OCI-LY1 (cell line): ENCODE data around the gene PABPC1L.

Source experiments
- H2AFZ ChIP-seq: fragments of 200-600 bp; sonication (generic), shearing (Covaris generic); 2 replicates; pipeline ENCODE4 v1.6.0; 2014; ENCODE audit warnings: antibody characterized with exemption, mild to moderate bottlenecking, low read length
- H3F3A ChIP-seq: fragments of 200-600 bp; sonication (generic), shearing (Covaris generic); 2 replicates; pipeline ENCODE4 v1.6.0; 2014; ENCODE audit warnings: mild to moderate bottlenecking, antibody characterized with exemption, low read length, moderate library complexity; ENCODE audit not compliant: insufficient read depth
- H3K27ac ChIP-seq: fragments of 200-600 bp; sonication (generic); 2 replicates; pipeline ENCODE4 v1.5.1; 2014; ENCODE audit warnings: low read length, mixed run types, mild to moderate bottlenecking, low read depth; ENCODE audit not compliant: poor library complexity, severe bottlenecking
- H3K27me3 ChIP-seq: fragments of 200-600 bp; sonication (generic); 2 replicates; pipeline ENCODE4 v1.6.0; 2014; ENCODE audit warnings: antibody characterized with exemption, mild to moderate bottlenecking, low read length, moderate library complexity; ENCODE audit not compliant: insufficient read depth
- H3K36me3 ChIP-seq: fragments of 200-600 bp; sonication (generic); 2 replicates; pipeline ENCODE4 v1.6.1; 2014; ENCODE audit warnings: mild to moderate bottlenecking, antibody characterized with exemption, low read length, moderate library complexity, mixed read lengths; ENCODE audit not compliant: insufficient read depth
- H3K4me1 ChIP-seq: fragments of 200-600 bp; sonication (generic); 2 replicates; pipeline ENCODE4 v1.5.1; 2014; ENCODE audit warnings: mild to moderate bottlenecking, low read length, moderate library complexity; ENCODE audit not compliant: insufficient read depth, severe bottlenecking
- H3K4me2 ChIP-seq: fragments of 200-600 bp; sonication (generic), shearing (Covaris generic); 2 replicates; pipeline ENCODE4 v1.6.1; 2014; ENCODE audit warnings: low read length
- H3K4me3 ChIP-seq: fragments of 200-600 bp; sonication (generic); 2 replicates; pipeline ENCODE4 v1.5.1; 2014; ENCODE audit warnings: low read length, low read depth, mild to moderate bottlenecking, mixed read lengths; ENCODE audit not compliant: poor library complexity, severe bottlenecking
- H3K79me2 ChIP-seq: fragments of 200-600 bp; shearing (Covaris generic); 2 replicates; pipeline ENCODE4 v1.6.1; 2016; ENCODE audit warnings: mixed run types, low read length, mixed read lengths; ENCODE audit not compliant: insufficient read depth
- H3K9ac ChIP-seq: fragments of 200-600 bp; sonication (generic), shearing (Covaris generic); 2 replicates; pipeline ENCODE4 v1.6.1; 2014; ENCODE audit warnings: mild to moderate bottlenecking, low read length, mixed read lengths
- H3K9me2 ChIP-seq: fragments of 200-600 bp; sonication (generic), shearing (Covaris generic); 2 replicates; pipeline ENCODE4 v1.6.1; 2014; ENCODE audit warnings: low read depth, mild to moderate bottlenecking, low read length, mixed read lengths
- H3K9me3 ChIP-seq: fragments of 200-600 bp; shearing (Covaris generic); 2 replicates; pipeline ENCODE4 v1.6.1; 2014; ENCODE audit warnings: low read length, mixed read lengths
- H4K20me1 ChIP-seq: fragments of 200-600 bp; sonication (generic), shearing (Covaris generic); 2 replicates; pipeline ENCODE4 v1.6.0; 2016; ENCODE audit warnings: mild to moderate bottlenecking, low read length; ENCODE audit not compliant: insufficient read depth
- CTCF ChIP-seq: fragments of 200-600 bp; sonication (generic), shearing (Covaris generic); IDR thresholded peaks from 2 replicates; pipeline ENCODE4 v1.5.1; 2017; ENCODE audit warnings: mild to moderate bottlenecking, antibody characterized with exemption, low read length, moderate library complexity, mixed read lengths
- EZH2 ChIP-seq: fragments of 200-600 bp; sonication (generic), shearing (Covaris generic); IDR thresholded peaks from 2 replicates; pipeline ENCODE4 v1.8.0; 2017; ENCODE audit warnings: borderline replicate concordance, mixed run types, mild to moderate bottlenecking, antibody characterized with exemption, low read length, moderate library complexity, mixed read lengths

PABPC1L gene

DNA sequence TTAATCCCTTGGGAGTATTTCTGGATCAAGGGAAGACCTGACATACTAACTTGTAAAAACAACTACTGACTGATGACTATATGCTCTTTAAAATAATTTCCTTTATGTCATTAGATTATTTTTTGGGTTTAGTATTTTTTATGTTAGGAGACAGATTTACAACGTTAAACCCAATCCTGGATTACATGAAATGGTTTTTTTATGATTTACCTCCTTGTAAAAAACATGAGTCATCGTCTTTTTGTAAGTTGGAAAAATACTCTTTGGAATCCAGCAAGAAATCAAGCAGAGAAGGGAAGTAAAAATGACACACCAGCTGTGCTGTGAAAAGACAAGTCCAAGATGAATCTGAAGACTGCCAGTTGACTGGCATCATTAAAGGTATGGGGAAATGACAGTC lies 63.2 kb downstream of the PABPC1L start:
- Histone ChIP-seq H3K9ac (no peak overlapping the region), H3K9me2 (no peaks in the 10 kb centered on the region), H3K4me3 (no peak overlapping the region), H3K36me3 (peaks cover 56% of the 10 kb centered on the region), H2AFZ (no peak overlapping the region), H3F3A (peaks cover 11% of the 10 kb centered on the region), H3K9me3 (no peaks in the 10 kb centered on the region), H3K27me3 (no peaks in the 10 kb centered on the region), H4K20me1 (no peaks in the 10 kb centered on the region), H3K4me2 (no peak overlapping the region), H3K27ac (no peak overlapping the region), H3K79me2 (peaks cover 44% of the 10 kb centered on the region), H3K4me1 (peaks cover 55% of the 10 kb centered on the region)
- TF ChIP-seq EZH2 = no peak
- no peak for TF ChIP-seq CTCF

DNA sequence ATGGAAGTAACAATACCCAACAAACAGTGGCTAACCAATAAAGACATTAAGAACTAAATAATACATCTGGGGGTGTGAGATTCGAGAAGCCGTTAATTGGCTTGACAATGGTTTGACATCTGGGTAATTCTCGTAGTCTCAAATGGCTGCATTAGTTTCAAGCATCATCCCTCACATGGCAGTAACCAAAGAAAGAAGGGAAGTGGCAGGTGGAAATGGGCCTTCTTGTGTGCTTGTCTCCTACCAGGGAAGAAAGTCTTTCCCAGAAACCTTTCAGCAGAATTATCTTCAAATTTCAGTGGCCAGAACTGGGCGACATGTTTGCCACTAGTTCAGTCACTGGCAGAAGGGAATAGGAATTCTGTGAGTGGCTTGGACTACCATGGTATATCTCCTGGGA lies 66.8 kb downstream of the PABPC1L start:
- H3K4me1 ChIP-seq = peaks cover 41% of the 10 kb centered on the region
- no peaks in the 10 kb centered on the region for H4K20me1 ChIP-seq
- H3K27ac ChIP-seq = peak overlapping the region; percentile 92
- peaks cover 80% of the 10 kb centered on the region for H3K36me3 ChIP-seq
- H3K9ac ChIP-seq = no peak overlapping the region
- no peak for TF ChIP-seq CTCF
- TF ChIP-seq EZH2 = no peak
- H3K4me3 ChIP-seq = no peak overlapping the region
- H3K79me2 ChIP-seq = peaks cover 8% of the 10 kb centered on the region
- no peak overlapping the region for H3K4me2 ChIP-seq
- H3F3A ChIP-seq = peaks cover 13% of the 10 kb centered on the region
- no peaks in the 10 kb centered on the region for H3K9me2 ChIP-seq
- no peaks in the 10 kb centered on the region for H3K27me3 ChIP-seq
- H3K9me3 ChIP-seq = no peaks in the 10 kb centered on the region
- no peak overlapping the region for H2AFZ ChIP-seq

GRCh38 chr20:44979090-44979621 lies 69.3 kb downstream of the PABPC1L start:
- Histone ChIP-seq H3K9ac (peak overlapping the region; percentile 50), H3K27ac (peak overlapping the region; percentile 92), H3K36me3 (peaks cover 80% of the 10 kb centered on the region), H3K4me3 (peak overlapping the region; percentile 9), H2AFZ (no peak overlapping the region), H3K9me3 (no peaks in the 10 kb centered on the region), H3K79me2 (no peaks in the 10 kb centered on the region), H3K9me2 (no peaks in the 10 kb centered on the region), H3F3A (peaks cover 13% of the 10 kb centered on the region), H3K4me2 (peak overlapping the region; percentile 40), H4K20me1 (no peaks in the 10 kb centered on the region), H3K27me3 (no peaks in the 10 kb centered on the region), H3K4me1 (peaks cover 47% of the 10 kb centered on the region)
- no peak for TF ChIP-seq CTCF
- no peak for TF ChIP-seq EZH2
